ENCODE data around the gene UBL4A.

DNA sequence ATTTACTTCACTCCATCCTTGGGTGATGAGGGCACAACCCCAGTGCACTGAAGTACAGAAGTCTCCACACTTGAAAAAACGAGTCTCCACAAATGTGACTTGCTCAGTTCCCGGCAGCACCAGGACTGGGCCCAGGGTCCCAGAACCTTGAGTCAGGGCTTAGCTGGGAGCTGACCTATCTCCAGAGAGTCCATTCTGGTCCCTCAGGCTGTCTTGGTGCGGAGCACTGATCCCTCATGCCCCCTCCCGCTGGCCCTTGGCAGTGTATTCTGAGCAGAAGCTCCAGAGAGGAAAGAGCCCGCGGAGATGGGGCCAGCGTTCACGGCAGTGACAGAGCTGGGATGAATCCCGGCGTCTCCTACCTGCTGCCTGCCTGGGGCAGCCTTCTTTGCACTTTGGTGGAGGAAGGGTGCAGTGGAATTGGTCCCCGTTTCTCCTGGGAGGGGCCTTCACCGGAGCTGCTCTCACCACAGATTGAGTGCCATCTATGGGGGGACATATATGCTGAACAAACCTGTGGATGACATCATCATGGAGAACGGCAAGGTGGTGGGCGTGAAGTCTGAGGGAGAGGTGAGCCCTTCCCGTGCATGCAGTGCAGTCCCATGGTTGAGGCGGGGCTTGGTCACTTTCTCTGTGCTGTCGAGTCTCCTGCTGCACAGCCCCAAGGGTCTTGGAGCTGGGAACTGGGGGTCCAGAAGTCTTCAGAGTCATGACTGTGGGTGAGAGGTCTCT is 45.6 kb downstream of the UBL4A start:
- TF ChIP-seq, protein P1, sequence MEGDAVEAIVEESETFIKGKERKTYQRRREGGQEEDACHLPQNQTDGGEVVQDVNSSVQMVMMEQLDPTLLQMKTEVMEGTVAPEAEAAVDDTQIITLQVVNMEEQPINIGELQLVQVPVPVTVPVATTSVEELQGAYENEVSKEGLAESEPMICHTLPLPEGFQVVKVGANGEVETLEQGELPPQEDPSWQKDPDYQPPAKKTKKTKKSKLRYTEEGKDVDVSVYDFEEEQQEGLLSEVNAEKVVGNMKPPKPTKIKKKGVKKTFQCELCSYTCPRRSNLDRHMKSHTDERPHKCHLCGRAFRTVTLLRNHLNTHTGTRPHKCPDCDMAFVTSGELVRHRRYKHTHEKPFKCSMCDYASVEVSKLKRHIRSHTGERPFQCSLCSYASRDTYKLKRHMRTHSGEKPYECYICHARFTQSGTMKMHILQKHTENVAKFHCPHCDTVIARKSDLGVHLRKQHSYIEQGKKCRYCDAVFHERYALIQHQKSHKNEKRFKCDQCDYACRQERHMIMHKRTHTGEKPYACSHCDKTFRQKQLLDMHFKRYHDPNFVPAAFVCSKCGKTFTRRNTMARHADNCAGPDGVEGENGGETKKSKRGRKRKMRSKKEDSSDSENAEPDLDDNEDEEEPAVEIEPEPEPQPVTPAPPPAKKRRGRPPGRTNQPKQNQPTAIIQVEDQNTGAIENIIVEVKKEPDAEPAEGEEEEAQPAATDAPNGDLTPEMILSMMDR (IDR thresholded peaks at IDR 0.05) = no peak
- TF ChIP-seq EP300 (IDR thresholded peaks at IDR 0.05) (no peak), RCOR1 (IDR thresholded peaks at IDR 0.05; ENCODE audit: low read depth, low read length) (no peak), CHD4 (IDR thresholded peaks at IDR 0.05; ENCODE audit: borderline replicate concordance) (no peak), MYC (IDR thresholded peaks at IDR 0.05; ENCODE audit: borderline replicate concordance, low read length) (no peak), FOSB (CRISPR knock-in tag; IDR thresholded peaks at IDR 0.05) (no peak)

All from A549 (cell line).